GM18867 (cell line): Measurements from ENCODE around the gene PDZRN4.
"Not testable (repeated sequence)": the region's sequence is repeated elsewhere in the genome, so short reads cannot be mapped to it uniquely, and the experiment has no call there.

Source experiments
- ATAC-seq: cut with Tn5 transposase; IDR thresholded peaks from one replicate; pipeline ENCODE4 v1.9.1; 2021; ENCODE audit warnings: mild to moderate bottlenecking, moderate library complexity; ENCODE audit not compliant: unreplicated experiment

PDZRN4 gene

GRCh38 chr12:41213648-41214047, 25.5 kb downstream of the PDZRN4 start:
- no peak for ATAC-seq

GRCh38 chr12:41217727-41218126, 29.6 kb downstream of the PDZRN4 start:
- no peak for ATAC-seq

- no peak for ATAC-seq
Observed at GRCh38 chr12:41220931-41221330, 32.8 kb downstream of the PDZRN4 start.

GRCh38 chr12:41221491-41221890, 33.4 kb downstream of the PDZRN4 start:
- ATAC-seq: no peak

- ATAC-seq: no peak
Observed at GRCh38 chr12:41223600-41223999, 35.5 kb downstream of the PDZRN4 start.

GRCh38 chr12:41224066-41224465, 35.9 kb downstream of the PDZRN4 start:
- no peak for ATAC-seq

GRCh38 chr12:41225179-41225578, 37.1 kb downstream of the PDZRN4 start:
- no peak for ATAC-seq

GRCh38 chr12:41228066-41228820, 40.1 kb downstream of the PDZRN4 start:
- no peak for ATAC-seq

GRCh38 chr12:41230756-41231155, 42.6 kb downstream of the PDZRN4 start:
- no peak for ATAC-seq

GRCh38 chr12:41234692-41235091, 46.6 kb downstream of the PDZRN4 start:
- ATAC-seq: no peak

GRCh38 chr12:41242603-41243002, 54.5 kb downstream of the PDZRN4 start:
- no peak for ATAC-seq

- ATAC-seq: no peak
Observed at GRCh38 chr12:41248391-41248790, 60.3 kb downstream of the PDZRN4 start.

GRCh38 chr12:41250748-41251147, 62.6 kb downstream of the PDZRN4 start:
- ATAC-seq: no peak

- no peak for ATAC-seq
Observed at GRCh38 chr12:41254004-41254914, 66.1 kb downstream of the PDZRN4 start.

- ATAC-seq: not testable (repeated sequence)
Observed at GRCh38 chr12:41263196-41263595, 75.1 kb downstream of the PDZRN4 start.

GRCh38 chr12:41264281-41264680, 76.2 kb downstream of the PDZRN4 start:
- no peak for ATAC-seq

GRCh38 chr12:41269056-41269455, 80.9 kb downstream of the PDZRN4 start:
- no peak for ATAC-seq

GRCh38 chr12:41271489-41271888, 83.4 kb downstream of the PDZRN4 start:
- ATAC-seq: no peak

GRCh38 chr12:41274643-41275042, 86.5 kb downstream of the PDZRN4 start:
- no peak for ATAC-seq

GRCh38 chr12:41277100-41277945, 89.2 kb downstream of the PDZRN4 start:
- ATAC-seq: peak; percentile 79

GRCh38 chr12:41277946-41278267, 89.8 kb downstream of the PDZRN4 start:
- ATAC-seq: no peak
